GM19468 (cell line): ENCODE results near the gene GNAI2.

Experiments
- ATAC-seq: cut with Tn5 transposase; IDR thresholded peaks from one replicate; pipeline ENCODE4 v1.9.1; 2021; ENCODE audit warnings: mild to moderate bottlenecking, moderate library complexity, moderate number of reproducible peaks; ENCODE audit not compliant: unreplicated experiment; ENCODE audit errors: extremely low read depth

GNAI2 gene

DNA sequence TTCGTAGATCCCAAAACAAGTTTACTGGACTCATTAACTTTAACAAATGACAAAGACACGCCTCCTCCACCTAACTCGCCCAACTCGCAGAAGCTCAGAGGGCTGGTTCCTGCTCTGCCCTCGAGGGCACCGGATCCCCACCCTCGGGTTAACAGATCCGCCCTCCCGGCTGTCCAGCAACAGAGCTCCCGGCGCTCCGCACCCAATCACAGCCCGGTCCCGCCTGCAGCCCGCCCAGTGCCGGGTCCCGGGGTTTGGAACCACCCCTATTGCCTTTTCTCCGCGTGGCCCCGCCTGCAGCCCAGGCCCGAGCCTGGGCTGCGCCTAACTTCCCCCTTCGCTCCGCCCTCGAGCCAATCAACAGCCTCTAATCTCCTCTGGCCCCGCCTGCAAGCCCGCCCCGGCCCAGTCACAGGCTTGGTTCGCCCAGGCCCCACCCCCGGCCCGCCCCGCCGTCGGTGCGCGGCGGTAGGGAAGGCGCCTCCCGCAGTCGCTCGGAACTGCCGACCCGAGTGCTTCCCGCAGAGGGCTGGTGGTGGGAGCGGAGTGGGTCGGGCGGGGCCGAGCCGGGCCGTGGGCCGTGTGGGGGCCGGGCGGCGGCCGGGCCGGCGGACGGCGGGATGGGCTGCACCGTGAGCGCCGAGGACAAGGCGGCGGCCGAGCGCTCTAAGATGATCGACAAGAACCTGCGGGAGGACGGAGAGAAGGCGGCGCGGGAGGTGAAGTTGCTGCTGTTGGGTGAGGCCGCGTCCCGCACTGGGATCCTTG, at the start of gene GNAI2:
GNAI2 (plus strand) TSS at position 489 of the 768 bp plus-strand sequence; CDS start at position 621, 132 bp downstream.
- ATAC-seq, result peak; percentile 81

DNA sequence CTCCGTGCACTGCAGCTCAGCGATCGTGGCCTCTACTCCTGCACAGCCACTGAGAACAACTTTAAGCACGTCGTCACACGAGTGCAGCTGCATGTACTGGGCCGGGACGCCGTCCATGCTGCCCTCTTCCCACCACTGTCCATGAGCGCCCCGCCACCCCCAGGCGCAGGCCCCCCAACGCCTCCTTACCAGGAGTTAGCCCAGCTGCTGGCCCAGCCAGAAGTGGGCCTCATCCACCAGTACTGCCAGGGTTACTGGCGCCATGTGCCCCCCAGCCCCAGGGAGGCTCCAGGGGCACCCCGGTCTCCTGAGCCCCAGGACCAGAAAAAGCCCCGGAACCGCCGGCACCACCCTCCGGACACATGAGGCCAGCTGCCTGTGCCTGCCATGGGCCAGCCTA, 48.3 kb upstream of the GNAI2 start:
- ATAC-seq, result no peak

DNA sequence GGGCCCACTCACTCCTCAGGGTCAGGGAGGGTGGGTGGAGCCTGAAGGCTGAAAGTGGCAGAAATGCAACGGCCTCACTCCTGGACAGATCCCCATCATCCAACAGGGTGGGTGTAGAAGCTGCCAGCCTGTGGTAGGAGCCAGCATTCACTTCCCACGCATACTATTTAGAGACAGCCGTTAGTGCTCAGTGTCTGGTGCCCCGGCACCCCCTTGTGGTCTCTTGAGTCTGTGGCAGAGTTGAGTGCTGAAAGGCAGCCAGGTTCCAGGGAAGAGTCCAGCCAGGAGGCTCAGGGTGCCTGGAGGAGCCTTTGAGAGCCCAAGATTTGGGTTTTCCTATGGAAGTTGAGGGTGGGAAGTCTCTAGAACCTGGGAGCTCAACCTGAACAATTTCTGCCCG, 46.7 kb upstream of the GNAI2 start:
- no peak for ATAC-seq

DNA sequence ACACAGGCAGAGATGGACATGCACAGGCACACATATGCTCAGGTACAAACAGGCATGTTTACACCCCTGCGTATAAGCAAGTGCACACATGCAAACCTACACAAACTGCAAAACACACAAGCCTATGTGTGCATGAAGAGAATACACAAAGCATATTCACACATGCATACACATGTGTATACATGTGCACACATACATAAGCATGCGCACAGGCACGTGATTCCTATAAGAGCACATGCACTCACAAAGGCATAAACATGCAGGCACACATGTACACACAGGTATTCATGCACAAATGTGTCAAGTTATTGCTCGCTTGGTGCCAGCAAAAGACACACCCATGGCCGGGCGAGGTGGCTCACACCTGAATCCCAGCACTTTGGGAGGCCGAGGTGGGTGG, 46.0 kb upstream of the GNAI2 start:
- ATAC-seq, result no peak

DNA sequence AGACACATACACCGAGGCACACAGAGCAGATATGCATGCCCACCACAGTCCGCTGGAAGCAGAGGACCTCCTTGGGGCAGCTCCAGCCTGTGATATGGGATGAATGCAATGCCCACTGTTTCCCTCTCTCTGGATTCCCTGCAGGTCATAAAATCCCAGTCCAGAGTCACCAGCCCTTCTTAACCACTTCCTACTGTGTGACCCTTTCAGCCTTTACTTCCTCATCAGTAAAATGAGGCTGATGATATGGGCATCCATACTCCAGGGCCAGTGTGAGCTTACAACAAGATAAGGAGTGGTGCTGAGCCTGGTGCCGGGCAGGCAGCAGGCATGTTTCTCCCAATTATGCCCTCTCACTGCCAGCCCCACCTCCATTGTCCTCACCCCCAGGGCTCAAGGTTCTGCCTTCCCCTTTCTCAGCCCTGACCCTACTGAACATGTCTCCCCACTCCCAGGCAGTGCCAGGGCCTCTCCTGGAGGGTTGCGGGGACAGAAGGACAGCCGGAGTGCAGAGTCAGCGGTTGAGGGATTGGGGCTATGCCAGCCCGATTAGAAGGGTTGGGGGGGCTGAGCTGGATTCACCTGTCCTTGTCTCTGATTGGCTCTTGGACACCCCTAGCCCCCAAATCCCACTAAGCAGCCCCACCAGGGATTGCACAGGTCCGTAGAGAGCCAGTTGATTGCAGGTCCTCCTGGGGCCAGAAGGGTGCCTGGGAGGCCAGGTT, 44.9 kb upstream of the GNAI2 start, which contains the start of gene GNAT1:
GNAT1 (plus strand) TSS at position 675 of the 725 bp plus-strand sequence. CDS start 116 bp downstream, outside the sequence.
- no peak for ATAC-seq

DNA sequence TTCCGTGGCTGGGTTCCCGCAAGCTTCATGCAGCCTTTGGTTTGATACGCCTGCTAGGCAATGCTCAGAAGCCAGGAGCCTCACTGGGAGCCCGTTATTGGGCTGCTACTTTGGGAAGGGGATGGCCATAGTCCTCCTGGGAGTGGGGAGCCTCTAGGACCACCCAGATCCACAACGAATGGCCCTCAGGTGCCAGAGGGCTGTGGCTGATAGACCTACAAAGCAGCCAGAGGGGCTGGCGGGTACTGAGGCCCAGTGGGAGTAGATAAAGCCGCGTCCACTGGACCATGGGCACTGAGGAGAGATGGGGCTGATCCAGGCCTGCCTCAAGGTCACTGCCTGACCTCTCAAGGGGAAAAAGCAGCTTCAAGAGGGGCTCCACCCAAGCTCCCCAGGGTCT, 43.9 kb upstream of the GNAI2 start:
- no peak for ATAC-seq

DNA sequence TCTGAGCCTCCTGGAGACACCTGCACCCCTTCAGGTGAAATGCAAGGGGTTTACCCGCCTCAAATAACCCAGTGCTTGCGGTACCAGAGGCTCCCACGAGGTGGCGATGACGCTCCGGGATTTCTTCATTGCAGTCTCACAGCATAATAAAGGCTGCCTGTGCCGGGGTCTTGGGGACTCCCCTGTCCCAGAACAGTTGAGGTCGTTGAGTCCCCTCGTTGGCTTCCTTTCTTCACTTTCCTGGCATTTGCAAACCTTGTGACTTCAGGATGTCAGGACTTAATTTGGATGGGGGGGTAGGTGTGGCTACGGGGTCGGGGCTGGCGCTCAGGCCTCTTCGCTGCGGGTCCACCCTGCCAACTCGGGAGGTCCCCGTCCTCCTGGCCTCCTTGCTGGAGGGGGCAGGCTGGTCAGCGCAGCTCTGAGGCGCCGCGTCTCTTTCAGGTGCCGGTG, 43.3 kb upstream of the GNAI2 start:
- ATAC-seq, result no peak

DNA sequence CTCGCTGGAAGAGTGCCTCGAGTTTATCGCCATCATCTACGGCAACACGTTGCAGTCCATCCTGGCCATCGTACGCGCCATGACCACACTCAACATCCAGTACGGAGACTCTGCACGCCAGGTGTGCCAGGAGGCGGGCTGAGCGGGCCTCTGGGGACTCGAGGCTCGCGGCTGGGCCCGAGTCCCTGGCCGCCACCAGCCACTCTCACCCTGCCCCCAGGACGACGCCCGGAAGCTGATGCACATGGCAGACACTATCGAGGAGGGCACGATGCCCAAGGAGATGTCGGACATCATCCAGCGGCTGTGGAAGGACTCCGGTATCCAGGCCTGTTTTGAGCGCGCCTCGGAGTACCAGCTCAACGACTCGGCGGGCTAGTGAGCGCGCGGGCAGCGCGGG, 42.7 kb upstream of the GNAI2 start:
- ATAC-seq, result no peak

DNA sequence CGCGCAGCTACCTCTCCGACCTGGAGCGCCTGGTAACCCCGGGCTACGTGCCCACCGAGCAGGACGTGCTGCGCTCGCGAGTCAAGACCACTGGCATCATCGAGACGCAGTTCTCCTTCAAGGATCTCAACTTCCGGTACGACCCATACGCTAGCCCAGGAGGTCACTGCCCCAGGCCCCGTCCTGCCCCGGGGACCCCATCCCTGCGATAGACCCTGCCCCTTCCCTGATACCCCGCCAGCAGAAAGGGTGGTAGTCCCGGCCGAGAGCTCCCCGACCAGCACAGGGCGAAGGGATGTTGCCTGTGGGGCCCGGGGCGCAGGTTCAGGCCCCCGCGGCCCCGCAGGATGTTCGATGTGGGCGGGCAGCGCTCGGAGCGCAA, 42.3 kb upstream of the GNAI2 start:
- ATAC-seq, result no peak

DNA sequence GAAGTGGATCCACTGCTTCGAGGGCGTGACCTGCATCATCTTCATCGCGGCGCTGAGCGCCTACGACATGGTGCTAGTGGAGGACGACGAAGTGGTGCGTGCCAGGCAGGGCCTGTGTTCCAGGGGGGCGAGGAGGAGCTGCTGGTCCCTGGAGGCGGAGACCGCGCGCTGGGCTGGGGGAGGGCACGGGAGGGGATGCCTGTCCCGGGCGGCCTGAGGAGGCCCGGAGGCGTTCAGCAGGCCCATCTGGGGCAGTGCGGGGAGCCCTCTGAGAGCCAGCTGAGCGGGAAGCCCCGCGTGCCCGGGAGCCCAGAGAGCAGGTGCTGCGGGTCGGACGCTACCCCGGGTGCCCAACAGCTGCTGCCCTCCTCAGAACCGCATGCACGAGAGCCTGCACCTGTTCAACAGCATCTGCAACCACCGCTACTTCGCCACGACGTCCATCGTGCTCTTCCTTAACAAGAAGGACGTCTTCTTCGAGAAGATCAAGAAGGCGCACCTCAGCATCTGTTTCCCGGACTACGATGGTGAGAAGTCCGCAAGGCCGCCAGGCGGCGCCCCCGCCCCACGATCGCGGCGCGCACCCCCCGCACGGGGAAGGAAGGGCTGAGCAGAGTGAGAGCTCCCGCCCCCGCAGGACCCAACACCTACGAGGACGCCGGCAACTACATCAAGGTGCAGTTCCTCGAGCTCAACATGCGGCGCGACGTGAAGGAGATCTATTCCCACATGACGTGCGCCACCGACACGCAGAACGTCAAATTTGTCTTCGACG, 41.7 kb upstream of the GNAI2 start:
- ATAC-seq, result no peak

DNA sequence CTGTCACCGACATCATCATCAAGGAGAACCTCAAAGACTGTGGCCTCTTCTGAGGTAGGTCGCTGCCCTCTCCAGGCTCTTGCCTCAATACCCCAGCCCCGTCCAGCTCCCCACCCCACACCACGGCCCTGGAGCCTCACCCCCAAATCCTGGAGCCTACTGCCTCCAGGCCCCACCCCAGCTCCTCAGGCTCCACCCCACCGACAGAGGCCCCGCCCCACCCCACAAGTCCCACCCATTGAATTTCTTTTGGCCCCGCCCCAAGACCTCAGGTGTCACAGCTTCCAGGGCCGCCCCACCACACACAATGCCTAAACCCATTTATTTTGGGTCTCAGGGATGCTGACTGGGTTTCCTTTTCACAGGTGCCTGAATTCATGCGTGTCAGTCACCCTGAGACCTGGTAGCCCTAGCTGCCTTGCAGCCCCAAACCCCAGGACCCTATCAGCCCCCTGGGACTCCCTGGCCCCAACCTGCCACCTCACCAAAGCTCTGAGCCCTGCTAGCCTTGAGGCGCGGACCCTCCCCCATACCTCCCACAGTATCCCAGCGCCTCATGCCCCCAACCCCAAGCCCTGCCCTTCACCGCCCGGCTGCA, 41.0 kb upstream of the GNAI2 start:
- no peak for ATAC-seq

DNA sequence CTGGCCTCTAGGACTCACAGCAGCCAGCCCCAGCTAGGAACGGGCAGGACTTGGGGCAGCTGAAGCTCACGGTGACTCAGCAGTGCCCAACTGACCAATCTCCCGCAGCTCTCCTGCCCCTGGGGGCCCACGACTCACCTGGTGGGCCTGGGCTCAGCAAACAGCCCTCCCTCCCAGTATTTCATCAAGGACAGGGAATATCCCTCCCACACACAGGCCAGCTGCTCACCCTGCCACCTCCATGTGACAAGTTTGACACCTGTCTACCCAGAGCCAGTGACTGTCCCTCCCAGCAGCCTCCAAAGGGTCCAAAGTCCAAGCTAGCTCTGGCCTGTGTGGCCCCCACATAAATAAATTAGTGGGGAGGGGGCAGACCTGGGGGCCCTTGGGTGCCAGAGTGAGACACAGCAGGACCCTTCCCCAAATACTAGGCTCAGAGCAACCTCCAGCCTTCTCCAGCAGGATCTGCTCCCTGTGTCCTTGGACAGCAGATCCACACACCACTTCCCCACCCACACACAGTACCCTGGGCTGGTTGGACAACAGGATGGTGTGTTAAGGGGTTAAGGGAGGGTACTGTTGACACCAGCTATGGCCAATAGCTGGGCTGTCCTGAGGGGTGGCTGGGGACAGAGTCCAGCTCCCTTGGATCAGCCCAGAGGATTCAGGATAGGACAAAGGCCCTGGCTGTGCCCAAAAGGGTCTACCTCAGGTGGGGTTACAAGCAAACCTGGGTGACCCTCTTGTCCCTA, 40.3 kb upstream of the GNAI2 start:
- no peak for ATAC-seq

DNA sequence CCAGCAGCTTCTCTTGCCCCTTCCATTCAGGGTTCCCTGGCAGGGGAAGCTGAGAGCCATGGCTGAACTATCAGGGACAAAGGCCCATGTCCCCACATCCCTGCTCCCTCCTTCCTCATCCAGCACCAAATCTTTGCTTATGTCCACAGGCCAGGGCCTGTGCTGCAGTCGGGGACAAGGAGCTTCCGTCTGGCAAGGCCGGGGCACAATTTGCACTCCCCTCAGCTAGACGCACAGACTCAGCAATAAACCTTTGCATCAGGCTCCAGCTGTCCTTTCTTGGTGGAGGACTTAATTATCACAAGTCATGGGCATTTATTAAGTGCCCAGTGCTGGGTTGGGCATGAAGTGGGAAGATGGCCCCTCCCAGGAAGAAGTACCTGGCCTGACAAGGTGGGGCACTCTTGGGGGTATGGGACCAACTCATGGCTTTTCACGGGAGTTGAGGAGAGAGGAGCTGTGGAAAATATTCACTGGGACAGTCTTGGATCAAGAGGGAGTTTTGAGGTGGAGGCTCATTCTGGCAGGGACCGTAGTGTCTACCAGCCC, 39.7 kb upstream of the GNAI2 start:
- ATAC-seq, result no peak

DNA sequence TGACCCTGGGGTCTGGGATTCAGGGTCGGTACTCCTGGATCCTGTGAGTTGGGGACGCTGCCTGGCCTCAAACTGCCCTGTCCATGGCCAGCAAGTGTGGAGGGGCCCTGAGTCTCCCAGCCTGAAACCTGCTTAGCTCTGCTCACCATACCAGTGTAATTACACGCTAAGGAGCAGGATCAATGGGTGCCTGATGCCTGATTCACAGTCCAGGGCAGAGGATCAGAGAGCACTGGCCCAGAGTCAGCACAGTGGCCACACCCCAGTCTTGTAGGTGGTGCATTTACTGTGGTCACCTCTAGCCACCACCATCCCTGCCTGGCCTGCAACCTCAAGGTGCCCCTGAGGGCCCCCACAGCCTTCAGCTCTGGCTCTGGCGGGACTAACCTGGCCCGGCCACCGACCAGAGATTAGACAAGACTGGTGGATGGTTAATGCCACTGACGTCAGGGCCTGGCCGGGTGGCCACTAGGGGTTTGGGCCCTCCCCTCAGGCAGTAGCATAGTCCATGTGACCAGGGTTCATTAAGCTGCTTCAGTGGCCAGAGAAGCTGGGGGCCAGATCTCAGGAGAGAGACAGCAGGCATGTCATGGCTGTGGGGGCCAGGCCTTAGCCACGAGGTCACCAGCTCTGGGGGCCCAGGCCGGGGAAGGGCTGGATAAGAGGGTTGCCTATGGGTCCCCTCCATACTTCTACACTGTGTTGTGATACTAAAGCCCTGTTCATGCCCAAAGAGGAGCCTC, 34.3 kb upstream of the GNAI2 start:
- ATAC-seq, result no peak

DNA sequence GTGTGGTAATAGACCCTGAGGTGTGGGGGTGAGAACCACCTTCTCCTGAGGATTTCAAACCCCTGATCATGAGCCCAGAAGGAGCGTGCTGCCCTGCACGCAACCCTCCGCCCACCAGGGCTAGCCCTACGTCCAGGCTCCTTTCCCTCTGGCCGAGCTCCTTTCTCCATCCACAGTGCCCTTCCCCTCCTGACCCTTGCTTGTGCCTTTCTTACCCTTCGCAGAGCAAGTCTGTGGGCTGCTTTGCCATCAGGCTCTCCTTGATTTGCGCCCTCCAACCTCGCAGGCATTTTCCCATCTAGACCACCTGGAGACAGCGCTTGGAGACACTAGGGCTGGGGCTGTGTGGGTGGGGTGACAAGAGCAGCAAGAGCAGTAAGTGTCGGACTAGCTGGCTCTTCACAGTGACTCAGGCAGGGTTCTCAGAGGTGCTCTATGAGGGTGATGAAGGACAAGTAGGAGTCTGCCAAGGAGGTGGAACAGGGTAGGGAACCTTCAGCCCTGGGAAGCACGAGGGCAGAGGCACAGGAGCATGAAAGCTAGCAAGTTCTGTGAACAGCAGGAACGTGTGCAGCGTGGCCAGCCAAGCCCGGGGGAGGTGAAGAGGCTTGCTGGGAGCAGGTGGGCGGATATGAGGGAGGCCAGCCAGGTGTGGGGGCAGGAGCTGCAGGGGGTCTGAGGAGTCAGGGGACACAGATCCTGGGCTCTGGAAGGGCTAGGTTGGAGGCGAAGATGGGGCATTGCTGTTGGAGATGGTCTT, 33.5 kb upstream of the GNAI2 start:
- no peak for ATAC-seq

DNA sequence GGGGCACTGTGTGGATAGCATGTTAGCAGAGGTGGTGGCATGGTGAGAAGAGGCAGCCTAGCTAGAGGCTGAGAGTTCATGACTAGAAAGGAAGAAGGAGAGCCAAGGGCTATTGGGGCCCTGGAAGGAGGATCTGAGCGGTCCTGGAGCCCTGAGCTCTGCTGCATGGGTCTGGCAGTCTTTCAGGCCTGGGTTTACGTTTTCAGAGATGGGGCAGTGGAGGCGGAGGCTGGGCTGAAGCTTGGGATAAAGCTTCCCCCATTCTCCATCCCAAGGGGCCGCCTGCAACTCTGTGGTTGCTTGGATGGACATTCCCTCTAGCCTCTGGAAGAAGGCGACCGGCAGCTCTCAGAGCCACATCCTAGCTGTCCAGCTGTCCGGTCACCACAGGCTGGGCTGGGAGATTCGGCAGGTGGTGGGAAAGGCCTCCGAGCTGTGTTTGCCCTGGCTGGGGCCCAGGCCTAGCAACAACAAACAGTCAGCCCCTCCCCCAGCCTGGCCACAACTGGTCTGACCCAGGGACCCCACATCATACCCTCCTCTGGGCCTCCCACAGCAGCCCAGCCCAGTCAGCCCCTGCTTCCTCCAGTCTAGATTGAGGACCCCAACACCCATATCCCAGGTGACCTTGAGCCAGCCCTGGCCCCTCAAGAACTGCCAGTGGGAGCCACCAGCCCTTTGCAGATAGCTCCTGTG, 32.7 kb upstream of the GNAI2 start:
- ATAC-seq, result no peak
